Embryonic facial prominence (tissue), 1 donor: Measurements from ENCODE around the gene NAPG.
"Not testable (repeated sequence)": the region's sequence is repeated elsewhere in the genome, so short reads cannot be mapped to it uniquely, and the experiment has no call there.

Source experiments
- DNase-seq: peaks from one replicate; pipeline ENCODE4 v3.0.0-alpha.2; 2016; ENCODE audit errors: extremely low spot score

Gene NAPG

DNA sequence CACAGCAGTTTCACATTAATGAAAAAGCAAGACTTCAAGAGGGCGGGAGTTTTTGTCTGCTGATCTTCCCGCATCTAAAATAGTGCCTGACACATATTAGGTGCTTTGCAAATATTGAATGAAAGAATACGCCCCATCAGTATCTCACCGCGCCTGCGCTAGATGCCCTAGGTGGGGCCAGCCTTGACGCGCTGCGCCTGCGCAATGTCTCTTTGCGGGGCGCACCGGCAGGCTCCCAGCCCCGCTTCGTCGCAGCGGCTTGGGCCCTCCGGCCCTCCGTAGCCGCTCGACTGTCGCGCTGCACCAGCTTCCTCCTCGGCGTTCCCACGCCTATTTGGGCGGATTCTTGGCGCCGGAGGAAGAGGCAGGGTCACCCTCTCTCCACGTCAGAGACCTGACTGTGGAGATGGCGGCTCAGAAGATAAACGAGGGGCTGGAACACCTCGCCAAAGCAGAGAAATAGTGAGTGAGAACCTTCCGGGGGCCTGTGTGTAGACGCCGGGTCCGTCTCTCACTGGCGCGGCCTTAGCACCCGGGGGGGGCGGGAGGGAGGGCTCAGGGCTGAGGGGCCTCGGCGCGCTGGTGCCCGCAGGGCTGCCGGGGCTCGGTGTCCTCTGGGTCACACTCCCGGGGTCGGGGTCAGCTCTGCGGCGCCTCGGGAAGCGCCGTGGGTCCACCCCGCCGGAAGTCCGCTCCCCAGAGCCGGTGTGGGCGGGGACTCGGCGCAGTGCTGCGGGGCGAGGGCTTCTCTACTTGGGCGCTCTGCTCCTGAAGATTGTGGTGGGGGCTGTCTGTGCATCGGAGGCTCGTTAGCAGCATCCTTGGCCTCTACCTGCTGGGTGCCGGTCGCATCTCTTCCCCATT, at the start of gene NAPG:
Gene NAPG, plus strand, starts transcription at position 331 of the 864 bp plus-strand sequence. Its CDS starts 76 bp downstream, at position 407.
- peak; percentile 87 for DNase-seq

DNA sequence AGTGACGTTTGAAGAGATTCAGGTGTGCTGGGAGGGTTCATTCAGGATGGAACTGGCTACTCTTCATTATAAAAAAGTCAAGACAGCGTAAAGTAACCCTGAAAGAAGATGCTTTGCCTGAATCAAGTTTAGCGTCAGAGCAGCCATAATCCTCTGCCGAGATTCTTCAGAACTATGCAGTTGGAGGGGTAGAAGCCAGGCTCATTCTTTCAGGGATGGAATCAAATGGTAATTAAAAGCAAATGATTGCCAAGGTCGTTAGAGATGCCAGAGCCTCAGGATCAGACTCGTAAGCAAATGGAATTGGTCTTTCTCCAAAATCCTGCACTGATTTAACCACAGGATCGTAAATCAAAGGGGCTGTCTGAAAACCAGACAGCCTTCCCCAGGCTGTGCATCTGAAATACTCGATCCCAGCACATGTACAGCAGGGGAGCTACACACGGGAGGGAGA, 49.5 kb upstream of the NAPG start:
- no peak for DNase-seq

DNA sequence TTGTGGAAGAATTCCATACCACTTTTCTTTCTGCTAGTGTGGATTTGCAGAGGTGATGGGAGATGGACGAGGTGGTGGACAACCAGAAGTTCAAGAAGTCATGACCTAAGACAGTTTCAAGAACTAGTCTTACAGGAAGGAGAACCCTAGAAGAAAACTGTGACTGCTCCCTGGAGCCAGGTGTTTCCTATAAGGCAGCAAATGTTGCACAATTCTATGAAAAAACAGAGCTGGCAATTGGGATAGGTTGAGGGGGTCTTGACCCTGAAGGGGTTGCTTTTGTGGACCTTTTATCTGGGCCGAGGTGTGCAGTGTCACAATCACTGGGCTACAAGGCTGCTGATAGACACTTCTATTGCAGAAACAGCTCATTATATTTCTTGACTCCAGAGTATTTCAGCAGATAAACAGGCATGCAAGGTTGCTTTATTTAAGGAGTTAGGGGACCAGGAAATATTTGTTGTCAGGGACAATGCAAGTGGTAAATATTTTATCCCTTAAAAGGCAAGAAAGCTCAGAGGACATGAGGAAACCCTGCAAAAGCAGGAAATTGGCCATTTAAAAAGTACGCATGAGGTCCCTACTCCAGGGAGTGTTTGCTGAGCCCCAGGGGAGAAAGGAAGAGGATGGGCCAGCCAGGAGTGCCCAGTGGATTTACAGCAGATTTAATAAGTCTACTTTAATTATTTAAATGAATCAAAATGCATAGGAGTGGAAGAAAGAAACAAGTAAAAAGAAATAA, 48.5 kb upstream of the NAPG start:
- DNase-seq = no peak

DNA sequence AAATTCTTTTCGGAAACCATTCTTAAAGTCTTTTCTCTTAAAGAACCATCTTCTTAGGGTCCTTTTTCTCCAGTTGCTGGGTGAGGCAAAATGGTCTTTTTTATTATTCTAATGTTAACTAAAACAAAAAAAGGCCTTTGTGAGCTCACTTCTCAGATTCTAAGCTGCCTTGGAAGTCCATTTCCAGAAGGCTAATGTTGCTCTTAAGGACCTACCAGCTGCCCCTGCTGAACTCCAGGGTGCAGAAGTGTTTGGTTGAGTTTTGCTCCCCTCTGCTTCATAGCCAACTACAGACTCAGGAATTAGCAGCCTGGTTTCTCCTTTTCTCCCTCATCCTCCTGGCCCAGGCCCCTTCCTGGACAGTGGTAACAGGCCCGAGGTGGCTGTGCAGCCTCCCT, 48.0 kb upstream of the NAPG start:
- no peak for DNase-seq

DNA sequence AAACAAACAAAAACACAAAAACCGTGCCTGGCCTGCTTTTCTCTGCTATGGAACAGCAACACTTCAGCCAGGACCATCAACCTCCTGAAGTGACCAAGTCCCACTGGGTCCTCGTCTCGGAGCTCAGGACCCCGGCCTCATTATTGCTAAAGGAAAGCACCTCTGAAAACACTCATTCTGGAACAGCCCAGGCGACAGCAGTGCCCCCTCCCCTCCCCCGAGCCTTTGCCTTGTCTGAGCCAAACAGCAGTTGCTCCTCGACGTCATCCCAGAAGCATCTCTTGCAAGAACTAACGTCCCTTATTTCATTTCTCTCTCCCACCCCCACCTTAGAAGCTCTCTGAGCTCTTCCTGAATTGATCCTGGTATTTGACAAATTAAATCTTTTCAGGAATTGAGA, 44.0 kb upstream of the NAPG start:
- no peak for DNase-seq

DNA sequence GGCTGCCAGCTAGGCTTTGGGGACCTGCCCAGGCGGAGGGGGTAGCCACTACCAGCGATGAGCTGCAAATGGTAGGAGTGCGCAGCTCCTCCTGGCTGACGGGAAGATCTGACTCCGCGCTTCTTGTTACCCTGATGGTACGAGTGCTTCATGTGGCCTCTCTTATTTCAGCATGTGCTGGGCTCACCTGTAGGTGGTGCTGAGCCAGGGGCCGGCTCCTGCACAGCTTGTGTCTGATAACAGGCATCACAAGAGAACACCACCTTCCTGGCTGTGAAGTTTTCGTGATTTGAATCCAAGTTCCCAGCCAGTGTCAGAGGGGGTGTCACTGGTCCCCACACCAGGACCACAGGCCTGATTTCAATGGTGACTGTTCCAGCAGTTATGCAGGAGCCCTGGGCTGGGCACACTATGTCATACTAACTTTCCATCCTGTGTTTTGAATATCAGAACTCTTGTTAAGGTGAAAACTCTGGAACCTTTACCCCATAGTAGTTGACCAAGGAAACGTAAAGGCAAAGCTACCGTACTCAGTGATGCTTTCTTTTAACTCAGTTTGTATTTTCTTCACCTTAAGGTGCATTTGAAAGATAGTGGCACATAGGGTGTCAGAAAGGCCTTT, 43.4 kb upstream of the NAPG start:
- no peak for DNase-seq

DNA sequence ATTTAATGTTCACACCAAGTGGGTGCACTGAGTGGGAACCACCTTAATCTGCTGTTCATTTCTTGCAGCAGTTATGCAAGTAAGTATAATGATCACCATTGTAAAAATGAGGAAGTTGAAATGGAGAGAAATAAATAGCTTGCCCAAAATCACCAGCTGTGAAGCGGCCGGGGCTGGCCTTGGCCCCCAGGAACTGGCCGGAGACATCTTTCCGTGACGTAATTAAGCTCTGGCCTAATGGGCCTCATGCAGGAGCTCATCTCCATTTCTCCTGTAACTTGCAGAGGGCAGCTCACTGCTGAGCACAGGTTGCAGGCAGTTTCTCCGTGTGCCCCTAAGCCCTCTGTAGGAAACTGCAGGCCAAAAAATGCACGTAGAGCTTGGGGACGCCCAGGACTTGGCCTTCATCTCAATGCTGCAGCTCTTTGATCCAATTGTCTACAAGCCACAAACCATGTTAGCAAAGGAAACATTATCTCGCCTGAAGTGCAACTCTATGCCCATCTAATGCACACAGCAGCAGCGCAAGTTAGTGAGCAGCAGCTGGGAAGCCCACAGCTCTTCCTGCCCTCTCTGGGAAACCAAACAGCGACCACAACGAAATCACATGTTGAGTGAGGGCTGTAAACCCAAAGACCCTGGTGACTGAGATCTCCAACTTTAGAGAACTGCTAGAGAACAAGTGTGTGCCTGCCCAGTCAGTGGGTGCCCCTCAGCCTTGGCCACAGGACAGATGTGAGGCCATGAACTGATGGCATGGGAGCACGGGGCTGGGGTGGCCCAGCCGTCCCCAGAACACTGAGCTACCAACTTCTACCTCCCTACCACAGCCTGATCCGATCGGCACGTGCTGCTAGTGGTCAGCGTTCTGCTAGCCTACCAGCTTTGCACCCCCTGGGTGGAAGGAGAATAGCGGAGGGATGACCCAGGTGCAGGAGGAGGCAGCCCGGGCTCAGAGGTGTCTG, 42.6 kb upstream of the NAPG start:
- DNase-seq = no peak

DNA sequence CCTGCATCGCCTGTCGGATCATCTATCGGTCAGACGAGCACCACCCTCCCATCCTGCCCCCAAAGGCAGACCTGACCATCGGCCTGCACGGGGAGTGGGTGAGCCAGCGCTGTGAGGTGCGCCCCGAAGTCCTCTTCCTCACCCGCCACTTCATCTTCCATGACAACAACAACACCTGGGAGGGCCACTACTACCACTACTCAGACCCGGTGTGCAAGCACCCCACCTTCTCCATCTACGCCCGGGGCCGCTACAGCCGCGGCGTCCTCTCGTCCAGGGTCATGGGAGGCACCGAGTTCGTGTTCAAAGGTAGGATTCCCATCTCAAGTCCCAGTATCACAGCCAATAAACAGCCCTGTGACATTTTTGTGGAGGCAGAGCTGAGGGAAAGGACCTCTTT, 40.4 kb upstream of the NAPG start:
- no peak for DNase-seq

DNA sequence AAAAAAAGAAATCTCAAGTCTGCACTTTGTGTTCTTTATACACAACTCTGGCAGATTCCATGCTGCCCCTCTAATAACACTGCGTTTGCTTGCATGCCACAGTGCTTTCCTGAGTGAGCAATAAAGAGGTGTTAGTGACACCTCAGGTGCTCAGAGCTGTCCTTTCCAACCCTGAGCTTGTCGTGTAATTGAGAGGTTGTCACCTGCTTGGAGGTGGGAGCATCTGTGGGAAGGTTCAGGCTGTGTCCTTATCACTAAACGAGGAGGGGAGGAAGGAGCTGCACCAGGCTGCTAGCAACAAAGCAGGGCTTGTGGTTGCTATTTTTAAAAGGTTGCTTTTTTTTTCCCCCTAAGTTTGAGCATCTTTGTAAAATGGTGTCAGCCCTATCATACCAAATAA, 39.5 kb upstream of the NAPG start:
- no peak for DNase-seq

DNA sequence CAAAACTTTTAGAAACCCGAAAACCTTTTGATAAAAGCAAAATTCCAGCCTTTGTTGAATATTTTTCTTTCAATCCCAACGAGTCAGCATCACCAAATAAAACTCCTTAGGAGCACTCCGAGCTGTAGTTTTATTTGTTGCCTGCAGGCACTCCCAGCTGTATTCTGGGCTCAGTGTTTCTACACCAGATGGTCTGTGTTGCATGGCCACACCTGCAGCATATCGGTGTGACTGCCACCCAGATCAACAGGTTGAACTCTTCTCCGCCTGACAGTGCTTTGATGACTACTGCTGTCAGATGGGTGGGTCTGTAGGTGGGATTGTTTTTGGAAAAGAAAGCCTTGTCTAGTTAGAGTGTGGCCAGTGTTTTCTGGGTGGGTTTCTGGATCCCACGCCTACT, 38.7 kb upstream of the NAPG start:
- no peak for DNase-seq

DNA sequence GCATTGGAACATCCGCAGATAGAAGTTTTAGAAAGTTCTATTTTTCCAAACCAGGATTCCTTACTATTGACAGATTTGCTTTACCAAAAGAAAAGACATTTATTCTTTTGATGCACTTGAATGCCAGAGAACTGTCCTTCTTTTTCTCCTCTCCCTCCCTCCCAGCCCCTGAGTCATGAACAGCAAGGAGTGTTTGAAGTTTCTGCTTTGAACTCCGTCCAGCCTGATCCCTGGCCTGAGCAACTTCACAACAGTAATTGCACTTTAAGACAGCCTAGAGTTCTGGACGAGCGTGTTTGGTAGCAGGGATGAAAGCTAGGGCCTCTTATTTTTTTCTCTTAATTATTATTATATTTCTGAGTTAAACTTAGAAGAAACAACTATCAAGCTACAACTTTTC, 37.8 kb upstream of the NAPG start:
- no peak for DNase-seq

DNA sequence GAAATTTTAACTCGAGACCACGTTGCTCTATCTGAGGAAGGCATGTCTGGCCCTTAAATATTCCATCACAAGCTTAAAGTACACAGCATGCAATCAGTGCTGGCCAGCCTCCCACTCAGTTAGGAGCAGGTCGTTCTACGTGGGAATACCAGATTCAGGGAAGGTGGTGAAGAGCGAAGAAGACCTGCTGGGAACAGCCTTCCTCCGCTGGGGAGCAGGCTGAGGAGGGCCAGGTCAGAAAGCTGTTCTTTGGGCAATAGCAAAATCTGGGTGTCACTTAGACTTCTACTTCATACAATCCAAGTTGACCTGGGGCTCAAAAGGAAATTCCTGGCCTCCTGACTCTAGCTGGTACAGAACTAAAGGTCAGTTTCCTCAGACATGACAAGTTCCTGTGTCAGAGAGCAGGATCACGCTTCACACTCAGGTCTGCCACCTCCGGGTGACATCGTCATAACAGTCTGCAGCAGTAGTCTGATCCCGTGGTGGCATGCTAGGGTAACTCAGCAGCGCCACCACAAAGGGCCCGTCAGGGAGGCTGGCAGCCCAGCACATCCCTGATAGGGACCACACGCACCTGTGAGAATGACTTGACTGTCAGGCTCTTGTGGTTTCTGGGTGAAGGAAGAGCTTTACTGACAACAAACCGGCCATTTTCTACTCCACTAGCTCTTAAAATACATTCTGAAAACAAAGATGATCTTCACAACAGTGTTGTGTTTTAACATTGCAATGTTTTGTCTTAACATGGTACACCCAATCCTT, 35.2 kb upstream of the NAPG start:
- no peak for DNase-seq

DNA sequence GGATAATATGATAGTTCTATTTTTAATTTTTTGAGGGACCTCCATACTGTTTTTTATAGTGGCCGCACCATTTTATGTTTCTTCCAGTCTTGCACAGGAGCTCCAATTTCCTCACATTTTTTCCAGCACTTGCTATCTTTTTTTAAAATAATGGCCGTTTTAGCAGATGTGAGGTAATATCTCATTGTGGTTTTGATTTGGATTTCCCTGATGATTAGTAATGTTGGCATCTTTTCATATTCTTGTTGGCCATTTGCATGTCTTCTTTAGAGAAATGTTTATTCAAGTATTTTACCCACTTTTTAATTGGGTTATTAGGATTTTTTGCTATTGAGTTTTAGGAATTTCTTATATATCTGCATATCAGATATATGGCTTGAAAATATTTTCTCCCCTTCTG, 29.9 kb upstream of the NAPG start:
- no peak for DNase-seq

DNA sequence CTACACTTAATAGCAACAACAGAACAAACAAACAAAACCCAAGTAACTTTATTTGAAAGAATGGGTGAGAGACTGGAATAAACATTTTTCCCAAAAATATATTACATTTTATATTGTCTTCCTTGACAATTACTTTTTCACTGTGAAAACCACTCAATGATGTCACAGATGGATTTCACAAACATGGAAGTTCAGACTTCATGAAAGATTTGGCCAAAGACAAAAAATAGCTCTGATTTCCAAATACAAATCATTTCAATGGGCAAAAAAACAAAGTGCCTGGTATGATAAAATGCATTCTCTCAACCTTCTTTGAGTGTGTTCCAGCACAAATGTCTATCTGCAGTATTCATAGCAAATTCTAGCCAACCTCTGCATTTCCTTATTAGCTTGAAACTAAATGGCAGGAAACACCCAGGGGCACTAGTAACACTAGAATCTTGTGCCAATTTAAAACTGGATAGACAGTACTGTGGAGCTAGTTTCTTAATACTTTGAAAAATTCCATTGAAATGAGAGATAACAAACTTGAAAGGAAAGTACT, 28.5 kb upstream of the NAPG start:
- no peak for DNase-seq

DNA sequence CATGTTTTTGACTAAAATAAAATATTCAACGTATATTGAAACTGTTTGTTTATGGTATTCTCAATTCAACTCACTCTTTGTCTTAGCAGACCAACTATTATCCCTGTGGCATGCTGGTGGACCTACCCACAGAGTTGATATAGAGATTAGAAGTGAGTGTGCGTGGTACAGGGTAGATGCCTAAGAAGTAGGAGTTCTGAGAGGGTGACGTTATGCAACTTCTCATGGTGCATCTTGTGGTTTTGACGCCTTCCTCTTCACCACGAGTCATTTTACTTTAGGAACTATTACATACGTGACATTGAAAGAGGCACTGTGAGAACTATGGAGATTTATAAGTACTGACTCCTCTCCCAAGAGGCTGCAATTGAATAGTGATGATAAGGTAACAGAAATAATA, 26.6 kb upstream of the NAPG start:
- no peak for DNase-seq

DNA sequence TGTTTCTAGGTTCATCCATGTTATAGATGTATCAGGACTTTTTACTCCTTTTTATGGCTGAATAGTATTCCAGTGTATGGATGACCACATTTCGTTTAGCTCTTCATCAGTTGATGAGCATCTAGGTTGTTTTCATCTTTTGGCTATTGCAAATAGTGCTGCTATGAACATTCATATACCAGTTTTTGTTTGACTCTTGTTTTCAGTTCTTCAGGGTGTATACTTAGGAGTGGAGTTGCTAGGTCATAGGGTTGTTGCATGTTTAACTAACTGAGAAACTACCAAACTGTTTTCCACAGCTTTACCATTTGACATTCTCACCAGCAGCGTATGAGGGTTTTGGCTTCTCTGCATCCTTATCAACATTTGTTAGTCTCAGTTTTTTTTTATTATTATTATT, 25.8 kb upstream of the NAPG start:
- no peak for DNase-seq

DNA sequence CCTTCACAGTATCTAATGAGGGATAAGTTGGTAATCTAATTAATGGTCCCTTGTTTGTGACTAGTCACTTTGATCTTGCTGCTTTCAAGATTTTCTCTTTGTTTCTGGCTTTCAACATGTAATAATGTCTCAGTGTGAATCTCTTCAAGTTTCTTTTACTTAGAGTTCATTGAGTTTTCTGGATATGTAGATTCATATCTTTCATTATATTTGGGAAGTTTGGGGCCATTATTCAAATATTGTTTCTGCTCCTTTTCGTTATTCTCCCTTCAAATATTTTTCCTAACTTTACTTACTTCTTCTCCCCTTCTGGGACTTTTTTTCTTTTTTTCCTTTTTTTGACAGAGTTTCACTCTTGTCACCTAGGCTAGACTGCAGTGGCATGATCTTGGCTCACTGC, 21.1 kb upstream of the NAPG start:
- DNase-seq = no peak

DNA sequence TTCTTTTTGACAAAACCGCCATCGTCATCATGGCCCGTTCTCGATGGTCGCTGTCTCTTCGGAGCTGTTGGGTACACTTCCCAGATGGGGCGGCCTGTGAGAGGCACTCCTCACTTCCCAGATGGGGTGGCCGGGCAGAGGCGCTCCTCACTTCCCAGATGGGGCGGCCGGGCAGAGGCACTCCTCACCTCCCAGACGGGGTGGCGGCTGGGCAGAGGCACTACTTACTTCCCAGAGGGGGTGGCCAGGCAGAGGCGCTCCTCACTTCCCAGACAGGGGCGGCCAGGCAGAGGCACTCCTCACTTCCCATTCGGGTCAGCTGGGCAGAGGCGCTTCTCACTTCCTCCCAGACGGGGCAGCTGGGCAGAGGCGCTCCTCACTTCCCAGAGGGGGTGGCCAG, 19.9 kb upstream of the NAPG start:
- DNase-seq = not testable (repeated sequence)

DNA sequence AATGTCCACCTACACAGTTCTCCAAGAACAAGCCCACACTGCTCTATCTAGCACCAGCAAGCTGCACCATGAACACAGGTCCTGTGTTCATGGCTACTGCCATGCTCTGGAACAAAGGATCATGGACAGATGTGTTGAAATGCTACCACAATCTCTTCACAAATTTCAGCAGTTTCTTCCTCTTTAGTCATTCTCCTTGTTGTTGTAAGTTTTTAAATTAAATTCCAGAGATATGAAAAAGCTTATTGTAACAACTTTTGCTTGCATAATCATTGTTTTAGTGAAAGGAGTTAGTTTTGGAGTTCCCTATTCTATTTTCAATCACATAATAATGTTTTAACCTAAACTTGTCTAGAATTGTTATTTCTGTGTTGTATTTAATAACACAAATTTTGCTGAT, 17.2 kb upstream of the NAPG start:
- DNase-seq = no peak

DNA sequence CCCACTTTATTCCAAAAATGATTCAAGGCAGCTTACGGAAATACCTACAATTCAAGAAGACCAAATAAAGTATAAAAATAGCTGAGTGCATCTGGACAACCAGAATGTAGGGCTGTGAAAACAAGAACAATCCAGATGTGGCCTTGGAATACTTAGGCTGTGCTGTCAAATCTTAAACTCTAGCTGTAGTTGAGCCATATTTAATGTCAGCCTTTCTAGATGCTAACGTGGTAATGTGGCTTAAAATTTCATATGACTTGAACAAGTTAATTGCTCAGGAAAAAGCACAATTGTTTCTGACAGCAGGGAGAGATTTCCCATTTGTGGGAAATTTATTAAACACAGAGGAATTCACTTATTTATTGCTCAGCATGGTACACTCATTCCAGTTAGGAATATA, 14.6 kb upstream of the NAPG start:
- no peak for DNase-seq

DNA sequence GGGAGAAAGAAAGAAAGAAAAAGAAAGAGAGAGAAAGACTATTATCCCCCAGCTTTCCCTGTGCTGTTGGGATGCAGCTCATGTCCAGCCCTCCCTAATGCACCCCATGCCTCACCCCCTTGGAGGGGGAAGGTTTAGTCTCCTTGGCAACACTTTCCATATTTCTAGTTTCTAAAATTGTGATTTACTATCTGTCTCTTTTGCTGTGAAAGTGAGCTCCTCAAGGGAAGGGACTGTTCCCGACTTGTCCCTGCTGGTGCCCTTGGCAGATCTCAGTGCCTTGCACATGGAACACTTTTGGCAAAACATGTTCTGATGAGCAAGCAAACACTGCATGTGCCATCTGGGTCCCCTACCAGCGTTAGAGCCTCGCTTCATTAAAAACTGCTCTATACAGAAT, 11.7 kb upstream of the NAPG start:
- no peak for DNase-seq
